Activated CD8-positive, alpha-beta memory T cell treated with anti-CD3 and anti-CD28 coated beads, Interleukin-2, amount 50 U/mL, for 4 hours (primary cell): ENCODE results near the gene FKBP6.
A peak's percentile ranks its signal among the peaks of the same experiment; 100 is the strongest.
"Not testable (repeated sequence)": the region's sequence is repeated elsewhere in the genome, so short reads cannot be mapped to it uniquely, and the experiment has no call there.

Experiments
- DNase-seq: peaks from one replicate; pipeline ENCODE4 v3.0.0-alpha.2; 2020

The FKBP6 gene

GRCh38 chr7:73395538-73396503, 67.9 kb downstream of the FKBP6 start:
- DNase-seq = no peak

DNA sequence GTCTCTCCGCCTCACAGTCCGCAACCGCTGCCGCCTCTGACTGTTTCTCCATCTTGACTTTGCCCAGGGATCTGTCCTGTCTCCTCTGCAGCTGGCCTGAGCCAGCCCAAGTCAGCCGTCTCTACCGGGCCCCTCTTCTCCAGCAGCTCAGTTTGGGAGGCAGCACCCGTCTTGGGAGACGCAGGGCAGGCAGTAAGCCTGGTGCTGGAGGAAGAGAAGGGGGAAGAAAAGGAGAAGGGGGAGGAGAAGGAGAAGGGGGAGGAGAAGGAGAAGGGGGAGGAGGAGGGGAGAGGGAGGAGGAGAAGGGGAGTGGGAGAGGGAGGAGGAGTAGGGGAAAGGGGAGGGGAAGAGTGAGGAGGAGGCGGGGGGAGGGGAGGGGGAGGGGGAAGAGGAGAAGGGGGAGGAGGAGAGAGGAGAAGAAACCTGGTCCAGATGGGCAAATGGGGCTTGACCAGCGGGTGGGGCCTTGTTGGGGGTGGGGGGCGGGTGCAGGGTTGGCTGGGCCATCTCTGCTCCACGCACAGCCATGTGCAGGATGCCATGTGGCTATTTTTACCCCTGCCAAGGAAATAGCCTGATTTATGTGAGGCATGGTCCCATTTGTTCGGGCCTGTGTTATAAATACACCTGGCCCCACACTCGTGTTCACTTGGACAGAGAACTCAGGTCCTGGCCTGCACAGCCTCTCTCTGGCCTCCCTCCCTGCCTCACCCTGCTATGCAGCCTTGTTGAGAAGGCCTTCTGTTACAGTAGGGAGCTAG, 69.7 kb downstream of the FKBP6 start:
- DNase-seq = no peak

DNA sequence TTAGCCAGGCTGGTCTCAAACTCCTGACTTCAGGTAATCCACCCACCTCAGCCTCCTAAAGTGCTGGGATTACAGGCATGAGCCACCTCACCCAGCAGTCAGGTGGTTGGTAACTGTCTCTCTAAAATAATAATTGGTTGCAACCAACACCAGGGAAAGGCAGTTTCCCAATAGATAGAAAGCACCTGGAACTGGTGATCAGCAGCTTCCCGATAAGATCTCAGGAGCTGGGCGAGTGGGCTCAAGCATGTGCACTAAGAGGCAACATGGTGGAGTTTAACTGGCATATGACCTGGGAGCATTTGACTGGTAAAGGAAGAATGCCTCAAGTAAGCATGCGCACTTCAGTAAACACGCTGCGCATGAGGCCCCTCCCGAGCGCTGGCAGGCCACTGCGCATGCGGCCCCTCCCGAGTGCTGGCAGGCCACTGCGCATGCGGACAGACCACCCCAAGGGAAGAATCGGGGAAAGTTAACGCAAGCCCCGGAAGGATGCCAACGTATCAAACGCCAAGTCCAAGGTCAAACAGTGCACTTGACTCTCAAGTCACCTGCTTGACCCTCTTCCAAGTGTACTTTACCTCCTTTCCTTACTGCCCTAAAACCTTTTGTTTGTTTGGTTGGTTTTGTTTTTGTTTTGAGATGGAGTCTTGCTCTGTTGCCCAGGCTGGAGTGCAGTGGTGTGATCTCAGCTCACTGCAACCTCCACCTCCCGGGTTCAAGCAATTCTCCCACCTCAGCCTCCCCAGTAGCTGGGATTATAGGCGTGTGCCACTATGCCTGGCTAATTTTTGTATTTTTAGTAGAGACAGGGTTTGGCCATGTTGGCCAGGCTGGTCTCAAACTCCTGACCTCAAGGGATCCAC, 71.5 kb downstream of the FKBP6 start:
- peak; percentile 64 for DNase-seq

- DNase-seq = not testable (repeated sequence)
These were observed 76.9 kb downstream of the FKBP6 start for GRCh38 chr7:73404860-73405259.
